ENCODE data around the gene ZBTB46.

- TF ChIP-seq CTCF (IDR thresholded peaks at IDR 0.05; ENCODE audit: low read depth, low read length, missing input control) (no peak), EGR1 (IDR thresholded peaks at IDR 0.05; ENCODE audit: low read depth in 2 of 2) (no peak), ATF3 (IDR thresholded peaks at IDR 0.05) (no peak), RAD21 (IDR thresholded peaks at IDR 0.05) (no peak), GABPA (IDR thresholded peaks at IDR 0.05 in 1 of 2, conservative IDR thresholded peaks at IDR 0.05 in 1 of 2) (no peak), FOXA2 (IDR thresholded peaks at IDR 0.05) (no peak), TAF1 (conservative IDR thresholded peaks at IDR 0.05) (no peak), RXRA (IDR thresholded peaks at IDR 0.05) (no peak), YY1 (IDR thresholded peaks at IDR 0.05) (no peak)
- TF ChIP-seq, protein P1, sequence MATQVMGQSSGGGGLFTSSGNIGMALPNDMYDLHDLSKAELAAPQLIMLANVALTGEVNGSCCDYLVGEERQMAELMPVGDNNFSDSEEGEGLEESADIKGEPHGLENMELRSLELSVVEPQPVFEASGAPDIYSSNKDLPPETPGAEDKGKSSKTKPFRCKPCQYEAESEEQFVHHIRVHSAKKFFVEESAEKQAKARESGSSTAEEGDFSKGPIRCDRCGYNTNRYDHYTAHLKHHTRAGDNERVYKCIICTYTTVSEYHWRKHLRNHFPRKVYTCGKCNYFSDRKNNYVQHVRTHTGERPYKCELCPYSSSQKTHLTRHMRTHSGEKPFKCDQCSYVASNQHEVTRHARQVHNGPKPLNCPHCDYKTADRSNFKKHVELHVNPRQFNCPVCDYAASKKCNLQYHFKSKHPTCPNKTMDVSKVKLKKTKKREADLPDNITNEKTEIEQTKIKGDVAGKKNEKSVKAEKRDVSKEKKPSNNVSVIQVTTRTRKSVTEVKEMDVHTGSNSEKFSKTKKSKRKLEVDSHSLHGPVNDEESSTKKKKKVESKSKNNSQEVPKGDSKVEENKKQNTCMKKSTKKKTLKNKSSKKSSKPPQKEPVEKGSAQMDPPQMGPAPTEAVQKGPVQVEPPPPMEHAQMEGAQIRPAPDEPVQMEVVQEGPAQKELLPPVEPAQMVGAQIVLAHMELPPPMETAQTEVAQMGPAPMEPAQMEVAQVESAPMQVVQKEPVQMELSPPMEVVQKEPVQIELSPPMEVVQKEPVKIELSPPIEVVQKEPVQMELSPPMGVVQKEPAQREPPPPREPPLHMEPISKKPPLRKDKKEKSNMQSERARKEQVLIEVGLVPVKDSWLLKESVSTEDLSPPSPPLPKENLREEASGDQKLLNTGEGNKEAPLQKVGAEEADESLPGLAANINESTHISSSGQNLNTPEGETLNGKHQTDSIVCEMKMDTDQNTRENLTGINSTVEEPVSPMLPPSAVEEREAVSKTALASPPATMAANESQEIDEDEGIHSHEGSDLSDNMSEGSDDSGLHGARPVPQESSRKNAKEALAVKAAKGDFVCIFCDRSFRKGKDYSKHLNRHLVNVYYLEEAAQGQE (IDR thresholded peaks at IDR 0.05): no peak
Measured at GRCh38 chr20:63701051-63701328, 130.1 kb downstream of the ZBTB46 start.
